NCI-H2196 treated with DMSO at 0.1 percent for 48 hours (cell line): ENCODE measurements around the gene WDR93.
"Not testable (repeated sequence)": the region's sequence is repeated elsewhere in the genome, so short reads cannot be mapped to it uniquely, and the experiment has no call there.

Experiments
- DNase-seq: peaks from one replicate; lab custom pipeline; 2025; ENCODE audit not compliant: unreplicated experiment; lab: John Stamatoyannopoulos, UW

Gene WDR93

GRCh38 chr15:89767411-89767915 lies 76.9 kb downstream of the WDR93 start:
- DNase-seq, result peak; percentile 50

DNA sequence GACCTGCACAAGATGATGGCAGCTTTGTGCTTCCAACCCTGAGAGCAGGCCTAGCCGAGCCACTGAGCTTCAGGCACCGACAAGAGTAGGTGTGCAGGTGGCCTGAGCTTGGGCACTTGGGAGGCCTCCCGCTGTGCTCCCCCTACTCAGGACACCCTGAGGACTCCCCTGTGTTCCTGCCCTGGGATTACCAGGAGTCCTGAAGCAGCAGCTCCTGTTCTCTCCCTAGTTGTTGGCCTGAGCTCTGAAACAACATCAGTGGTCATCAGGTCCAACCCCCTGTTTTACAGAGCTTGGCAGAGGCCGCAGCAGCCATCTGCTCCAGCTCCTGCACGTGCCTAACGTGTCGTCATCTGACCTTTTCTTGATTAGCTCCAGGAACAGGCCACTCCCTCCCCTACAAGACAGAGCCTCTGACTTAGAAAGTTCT lies 77.5 kb downstream of the WDR93 start:
- peak; percentile 40 for DNase-seq

DNA sequence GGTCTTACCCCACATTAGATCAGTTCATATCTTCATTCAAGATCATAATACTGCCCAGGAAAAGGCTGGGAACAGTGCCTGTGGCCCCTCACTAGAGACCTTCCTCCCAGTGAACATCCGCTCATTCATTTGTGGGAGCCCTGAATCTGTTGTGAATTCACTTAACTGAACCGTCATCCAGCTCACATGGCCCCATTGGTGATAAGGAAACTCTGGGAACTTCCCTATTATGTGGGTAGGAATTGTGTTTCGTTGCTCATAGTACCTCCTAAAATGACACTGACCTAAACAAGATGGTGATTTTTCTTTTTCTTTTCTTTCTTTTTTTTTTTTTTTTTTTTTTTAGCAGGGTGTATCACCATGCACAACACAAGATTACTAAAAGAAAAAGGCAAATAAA lies 78.8 kb downstream of the WDR93 start:
- no peak for DNase-seq

DNA sequence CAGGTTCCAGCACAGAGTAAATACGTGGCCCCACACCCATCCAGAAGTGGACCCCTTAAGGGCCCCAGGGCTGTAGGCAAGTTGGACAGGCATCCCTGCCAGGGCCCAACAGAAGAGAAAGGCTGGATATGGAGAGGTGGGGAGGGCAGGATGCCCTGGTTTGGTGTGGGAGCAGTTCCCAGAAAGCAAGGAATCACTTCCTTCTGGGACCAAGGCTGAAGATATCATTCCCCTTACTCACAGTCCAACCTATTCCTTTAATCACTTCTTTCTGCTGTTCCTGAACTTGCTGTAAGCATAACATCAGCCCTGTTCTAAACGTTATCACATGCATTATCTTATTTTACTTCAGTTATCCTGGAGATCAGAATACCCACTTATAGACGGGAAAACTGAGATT lies 79.4 kb downstream of the WDR93 start:
- DNase-seq, result no peak

- DNase-seq, result no peak
Observed at GRCh38 chr15:89772932-89773583, 82.4 kb downstream of the WDR93 start.

- DNase-seq, result no peak
Observed at GRCh38 chr15:89774492-89774891, 83.9 kb downstream of the WDR93 start.

- DNase-seq, result no peak
Observed at GRCh38 chr15:89775815-89776214, 85.2 kb downstream of the WDR93 start.

- peak; percentile 46 for DNase-seq
Observed at GRCh38 chr15:89776274-89777072, 85.9 kb downstream of the WDR93 start, which contains the start of gene MESP2. TSS of gene MESP2 (plus strand) at chr15:89776332. CDS start at chr15:89776358, 26 bp downstream.

DNA sequence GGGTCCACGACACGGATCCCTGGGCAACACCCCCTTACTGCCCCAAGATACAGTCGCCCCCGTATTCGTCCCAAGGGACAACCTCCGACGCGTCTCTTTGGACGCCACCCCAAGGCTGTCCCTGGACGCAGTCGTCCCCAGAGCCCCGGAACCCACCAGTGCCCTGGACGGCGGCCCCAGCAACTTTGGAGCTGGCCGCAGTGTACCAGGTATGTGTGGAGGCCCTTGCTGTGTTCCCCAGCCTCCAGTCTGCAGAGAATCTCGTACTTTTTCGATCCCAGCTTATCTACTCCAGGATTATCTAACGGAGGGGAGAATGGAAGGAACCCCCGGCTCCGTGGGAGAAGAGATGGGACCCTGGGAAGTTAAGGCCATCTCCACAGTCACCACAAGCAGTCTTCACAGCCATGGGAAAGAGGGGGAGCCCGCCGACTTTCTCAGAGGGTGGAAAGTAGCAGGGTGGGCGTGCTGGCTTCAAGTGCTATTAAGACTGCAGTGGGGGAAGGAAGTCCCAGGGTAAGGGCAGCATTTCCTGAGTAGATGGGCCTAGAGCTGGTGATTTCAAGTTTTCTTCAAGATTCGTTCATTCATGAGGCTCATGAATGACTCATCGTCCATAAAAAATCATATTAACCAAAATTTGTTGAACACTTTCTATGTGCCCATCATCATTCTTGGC lies 86.6 kb downstream of the WDR93 start:
- no peak for DNase-seq

DNA sequence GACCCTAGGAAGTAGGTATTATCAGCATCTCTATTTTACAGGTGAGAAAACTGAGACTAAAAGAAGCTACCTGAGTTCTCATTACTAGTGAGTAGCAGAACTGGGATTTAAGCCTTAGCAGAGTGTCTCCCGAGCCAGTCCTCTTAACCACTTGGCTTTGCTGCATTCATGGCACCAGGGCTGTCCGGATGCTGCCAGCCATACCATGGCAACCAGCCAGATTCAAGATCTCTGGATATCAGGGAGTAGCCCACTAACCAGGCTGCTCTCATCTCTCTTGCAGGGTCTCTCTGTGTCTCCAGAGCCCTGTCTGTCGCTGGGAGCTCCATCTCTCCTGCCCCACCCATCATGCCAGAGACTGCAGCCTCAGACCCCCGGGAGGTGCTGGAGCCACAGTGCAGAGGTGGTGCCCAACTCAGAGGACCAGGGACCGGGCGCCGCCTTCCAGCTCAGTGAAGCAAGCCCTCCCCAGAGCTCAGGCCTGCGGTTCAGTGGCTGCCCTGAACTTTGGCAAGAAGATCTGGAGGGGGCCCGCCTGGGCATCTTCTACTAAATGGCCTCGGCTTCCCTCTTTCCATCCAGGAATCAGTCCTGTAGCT lies 87.3 kb downstream of the WDR93 start:
- no peak for DNase-seq

DNA sequence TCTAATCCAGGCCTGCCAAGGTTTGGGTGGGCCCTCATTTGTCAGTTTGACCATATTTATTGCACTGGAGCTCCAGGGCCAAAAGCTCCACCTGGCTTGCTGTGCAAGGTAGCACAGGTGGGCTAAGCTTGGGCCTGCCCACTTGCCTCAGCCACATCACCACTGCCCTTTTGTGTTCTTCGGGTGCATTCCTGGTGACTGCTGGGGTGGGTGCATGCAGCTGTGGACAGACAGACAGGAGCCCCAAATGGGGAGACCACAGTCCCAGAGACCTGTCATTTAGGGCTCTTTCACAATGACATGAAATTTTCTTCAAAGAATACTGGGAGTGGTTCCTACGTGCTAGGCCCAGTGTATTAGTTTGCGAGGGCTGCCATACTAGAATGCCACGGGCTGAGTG lies 88.2 kb downstream of the WDR93 start:
- DNase-seq, result no peak

- DNase-seq, result no peak
Observed at GRCh38 chr15:89780601-89781000, 90.0 kb downstream of the WDR93 start.

GRCh38 chr15:89781055-89781454 lies 90.4 kb downstream of the WDR93 start:
- no peak for DNase-seq

- no peak for DNase-seq
Observed at GRCh38 chr15:89781891-89782618, 91.4 kb downstream of the WDR93 start.

DNA sequence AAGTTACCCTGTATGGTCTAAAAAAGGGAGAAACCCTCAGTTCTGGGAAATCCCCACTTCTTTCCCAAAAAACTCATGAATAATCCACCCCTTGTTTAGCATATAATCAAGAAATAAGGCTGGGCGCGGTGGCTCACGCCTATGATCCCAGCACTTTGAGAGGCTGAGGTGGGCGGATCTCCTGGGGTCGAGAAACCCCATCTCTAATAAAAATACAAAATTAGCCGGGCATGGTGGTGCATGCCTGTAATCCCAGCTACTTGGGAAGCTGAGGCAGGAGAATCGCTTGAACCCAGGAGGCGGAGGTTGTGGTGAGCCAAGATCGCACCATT lies 92.0 kb downstream of the WDR93 start:
- DNase-seq, result not testable (repeated sequence)

- DNase-seq, result no peak
Observed at GRCh38 chr15:89783111-89783860, 92.7 kb downstream of the WDR93 start.

DNA sequence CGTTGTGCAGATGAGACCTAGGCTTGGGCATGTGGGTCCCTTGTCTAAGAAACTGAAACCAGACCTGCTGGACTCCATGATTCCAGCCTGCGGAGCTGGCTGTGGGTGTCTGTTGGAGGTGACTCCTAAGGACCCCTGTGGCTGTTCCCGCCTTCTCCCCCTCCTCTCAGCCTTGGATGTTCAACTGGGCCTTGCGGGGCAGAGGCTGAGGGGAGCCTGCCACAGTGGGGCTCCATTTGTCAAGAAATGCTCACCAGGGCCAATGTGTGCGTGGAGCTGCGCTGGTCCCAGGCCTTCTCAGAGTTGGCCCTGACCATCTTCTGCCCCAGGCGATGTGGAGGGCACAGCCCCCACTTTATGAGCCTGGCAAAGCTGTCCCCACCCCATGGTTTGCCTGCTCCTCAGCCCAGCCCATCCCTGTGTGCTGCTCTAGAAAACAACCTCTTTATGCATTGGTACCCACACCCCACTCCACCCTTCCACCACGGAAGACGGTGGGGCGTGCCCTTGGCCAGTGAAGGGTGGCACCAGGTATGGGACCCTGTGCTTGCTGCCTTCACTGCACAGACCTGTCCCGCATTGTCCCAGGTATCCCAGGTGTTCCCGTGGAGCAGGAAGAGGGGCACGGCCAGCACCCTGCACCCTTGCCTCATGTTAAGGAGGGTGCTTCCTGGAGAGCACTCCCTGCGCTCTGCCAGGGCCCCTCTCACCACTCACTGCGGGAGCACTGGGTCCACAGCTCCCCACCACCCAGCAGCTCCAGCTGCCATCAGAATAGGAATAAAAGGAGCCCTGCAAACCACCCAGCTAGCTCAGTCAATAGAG lies 93.5 kb downstream of the WDR93 start:
- DNase-seq, result no peak

DNA sequence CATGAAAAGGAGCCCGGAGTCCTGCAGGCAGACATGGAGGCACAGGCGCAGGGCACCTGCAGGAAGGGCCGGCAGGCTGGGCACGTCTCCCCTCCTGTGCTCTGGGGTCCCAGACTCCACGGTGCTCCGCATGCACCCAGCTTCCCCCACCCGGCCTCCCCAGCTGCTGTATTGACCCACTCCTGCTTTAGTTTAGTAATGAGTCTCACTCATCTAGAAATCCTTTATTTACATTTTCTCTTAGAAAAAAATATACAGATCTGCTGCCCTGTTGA lies 94.0 kb downstream of the WDR93 start:
- no peak for DNase-seq

DNA sequence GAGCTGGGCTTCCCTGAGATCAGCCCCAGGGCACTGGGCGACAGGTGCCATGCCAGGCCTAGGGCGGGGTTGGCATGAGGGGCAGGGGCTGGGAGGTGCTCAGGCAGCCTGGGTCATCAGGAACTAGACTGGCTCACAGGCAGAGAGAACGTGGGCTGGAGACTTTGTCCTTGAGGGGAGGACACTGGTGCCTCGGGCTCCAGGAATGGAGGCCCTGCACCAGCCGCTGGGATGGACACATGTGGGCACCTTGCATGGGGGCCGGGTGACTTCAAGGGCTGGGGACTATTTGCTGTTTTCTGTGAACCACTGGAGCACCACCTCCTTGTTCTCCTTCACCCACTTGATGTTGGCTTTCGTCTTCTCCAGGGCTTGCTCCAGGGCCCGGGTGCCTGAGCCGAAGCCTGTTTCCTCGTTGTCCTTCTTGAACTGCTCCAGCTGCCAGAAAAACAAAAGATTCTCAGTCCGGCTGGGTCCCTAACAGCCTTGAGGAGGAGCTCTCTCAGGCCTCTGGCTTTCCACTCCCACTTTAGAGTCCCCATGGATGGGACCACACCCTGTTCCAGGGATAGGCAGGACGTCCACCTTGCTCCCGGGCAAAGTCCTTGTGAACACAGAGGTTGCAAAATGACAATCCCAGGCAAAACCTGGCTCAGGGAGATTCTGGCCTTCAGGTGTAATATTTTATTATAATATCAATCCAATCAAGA lies 94.6 kb downstream of the WDR93 start:
- no peak for DNase-seq
